ENCODE results near the gene ABHD2.

DNA sequence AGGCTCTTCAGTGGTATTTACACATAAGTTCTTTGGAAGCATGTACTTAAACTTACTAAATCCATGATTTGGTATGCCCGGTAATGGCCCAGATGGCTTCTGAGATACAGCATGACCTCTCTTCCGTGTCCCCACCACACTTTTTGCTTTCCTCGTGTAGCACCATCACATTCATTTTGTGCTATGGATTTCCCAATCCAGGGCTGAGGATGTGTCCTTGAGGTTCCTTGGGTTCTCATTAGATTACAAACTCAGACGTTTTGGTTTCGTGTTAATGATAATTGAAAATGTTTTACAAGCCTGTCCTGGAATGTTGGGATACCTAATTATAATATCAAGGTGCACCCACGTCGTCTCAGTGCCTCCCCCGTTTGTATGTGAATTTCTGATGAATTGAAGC is 7.3 kb downstream of the ABHD2 start:
- TF ChIP-seq, protein P1, sequence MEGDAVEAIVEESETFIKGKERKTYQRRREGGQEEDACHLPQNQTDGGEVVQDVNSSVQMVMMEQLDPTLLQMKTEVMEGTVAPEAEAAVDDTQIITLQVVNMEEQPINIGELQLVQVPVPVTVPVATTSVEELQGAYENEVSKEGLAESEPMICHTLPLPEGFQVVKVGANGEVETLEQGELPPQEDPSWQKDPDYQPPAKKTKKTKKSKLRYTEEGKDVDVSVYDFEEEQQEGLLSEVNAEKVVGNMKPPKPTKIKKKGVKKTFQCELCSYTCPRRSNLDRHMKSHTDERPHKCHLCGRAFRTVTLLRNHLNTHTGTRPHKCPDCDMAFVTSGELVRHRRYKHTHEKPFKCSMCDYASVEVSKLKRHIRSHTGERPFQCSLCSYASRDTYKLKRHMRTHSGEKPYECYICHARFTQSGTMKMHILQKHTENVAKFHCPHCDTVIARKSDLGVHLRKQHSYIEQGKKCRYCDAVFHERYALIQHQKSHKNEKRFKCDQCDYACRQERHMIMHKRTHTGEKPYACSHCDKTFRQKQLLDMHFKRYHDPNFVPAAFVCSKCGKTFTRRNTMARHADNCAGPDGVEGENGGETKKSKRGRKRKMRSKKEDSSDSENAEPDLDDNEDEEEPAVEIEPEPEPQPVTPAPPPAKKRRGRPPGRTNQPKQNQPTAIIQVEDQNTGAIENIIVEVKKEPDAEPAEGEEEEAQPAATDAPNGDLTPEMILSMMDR (IDR thresholded peaks at IDR 0.05; ENCODE audit: borderline replicate concordance, extremely low read depth, low read length, poor library complexity, severe bottlenecking), result no peak
- TF ChIP-seq EZH2 (IDR thresholded peaks at IDR 0.05; ENCODE audit: borderline replicate concordance, low read depth, low read length, severe bottlenecking), result no peak

Measured in DND-41 (cell line).